HepG2 (cell line): ENCODE data around the gene MTFR1L. TPM values are rescaled to one million over a fixed set of nuclear protein-coding genes. Genes with fewer than 3 reads are reported as not detected.

Source experiments
- NFE2L2 ChIP-seq: fragments of 150-350 bp; IDR thresholded peaks from 2 replicates; pipeline ENCODE4 v1.6.1; 2014; ENCODE audit warnings: low read length
- NFKB2 ChIP-seq: sonication (generic); formaldehyde crosslinking; IDR thresholded peaks from 2 replicates; pipeline ENCODE4 v1.4.0; 2020; ENCODE audit warnings: missing genetic modification reagents, borderline replicate concordance
- SMAD9 ChIP-seq: sonication (generic); formaldehyde crosslinking; IDR thresholded peaks from 2 replicates; pipeline ENCODE4 v1.5.1; 2020; ENCODE audit warnings: mild to moderate bottlenecking, missing genetic modification reagents
- XRCC5 ChIP-seq: fragments of 200-400 bp; formaldehyde crosslinking; optimal IDR thresholded peaks from 2 replicates; pipeline ENCODE3; 2017; ENCODE audit warnings: mild to moderate bottlenecking, low read length
- ZNF703 ChIP-seq: sonication (generic); formaldehyde crosslinking; IDR thresholded peaks from 2 replicates; pipeline ENCODE4 v1.5.1; 2020; ENCODE audit warnings: missing genetic modification reagents, mild to moderate bottlenecking, moderate library complexity, borderline replicate concordance
- ZSCAN21 ChIP-seq: sonication (generic); formaldehyde crosslinking; IDR thresholded peaks from 2 replicates; pipeline ENCODE4 v1.8.0; 2022; ENCODE audit warnings: mild to moderate bottlenecking, missing genetic modification reagents, moderate library complexity, borderline replicate concordance
- polyA plus RNA-seq, 8 experiments: library from polyadenylated mRNA; depleted of rRNA in 3 of 8; stranded (reverse) in 7 of 8; unstranded in 1 of 8; fragments of >200 nt; fragmentation: Illumina TruSeq in 4 of 8; extraction: Trizol in 4 of 8; gene quantifications; 2 replicates each; pipeline versions ENCODE4 v1.2.1 to v1.2.3, GENCODE V29; 2011 to 2016; ENCODE audit warnings: low read depth in 4 of 8, missing spikeins in 1 of 8, mixed read lengths in 1 of 8; ENCODE audit not compliant: insufficient read depth in 1 of 8
- total RNA-seq, 5 experiments: library from RNA; depleted of rRNA; stranded (reverse); fragments of >200 nt; fragmentation: Illumina TruSeq; extraction: Trizol; gene quantifications; 2 replicates each; pipeline ENCODE4 v1.2.3, GENCODE V29; 2016; ENCODE audit warnings: low read depth in 1 of 5
- TF ChIP-seq, protein P1 (sequence below): sonication (generic); formaldehyde crosslinking; IDR thresholded peaks from 2 replicates; pipeline ENCODE4 v1.4.0; 2020; ENCODE audit warnings: missing genetic modification reagents, mild to moderate bottlenecking, borderline replicate concordance
- TF ChIP-seq, protein P2 (sequence below): sonication (generic); formaldehyde crosslinking; IDR thresholded peaks from 2 replicates; pipeline ENCODE4 v1.4.0; 2020; ENCODE audit warnings: missing genetic modification reagents
- TF ChIP-seq, protein P3 (sequence below): sonication (generic); formaldehyde crosslinking; IDR thresholded peaks from 2 replicates; pipeline ENCODE4 v1.4.0; 2020; ENCODE audit warnings: mild to moderate bottlenecking, missing genetic modification reagents
- TF ChIP-seq, protein P4 (sequence below): sonication (generic); formaldehyde crosslinking; IDR thresholded peaks from 2 replicates; pipeline ENCODE4 v1.5.0; 2020; ENCODE audit warnings: missing genetic modification reagents
- TF ChIP-seq, protein P5 (sequence below): sonication (generic); formaldehyde crosslinking; IDR thresholded peaks from 2 replicates; pipeline ENCODE4 v1.4.0; 2020; ENCODE audit warnings: mild to moderate bottlenecking, missing genetic modification reagents
- TF ChIP-seq, protein P6 (sequence below): sonication (generic); formaldehyde crosslinking; IDR thresholded peaks from 2 replicates; pipeline ENCODE4 v1.9.0; 2021; ENCODE audit warnings: missing genetic modification reagents, borderline replicate concordance

MTFR1L gene
- total and polyA plus RNA-seq, 2 of the 13 experiments (the other 11 are each of a cell fraction or from before 2014, with no cell fraction given), result 38.0 to 55.7 TPM

DNA sequence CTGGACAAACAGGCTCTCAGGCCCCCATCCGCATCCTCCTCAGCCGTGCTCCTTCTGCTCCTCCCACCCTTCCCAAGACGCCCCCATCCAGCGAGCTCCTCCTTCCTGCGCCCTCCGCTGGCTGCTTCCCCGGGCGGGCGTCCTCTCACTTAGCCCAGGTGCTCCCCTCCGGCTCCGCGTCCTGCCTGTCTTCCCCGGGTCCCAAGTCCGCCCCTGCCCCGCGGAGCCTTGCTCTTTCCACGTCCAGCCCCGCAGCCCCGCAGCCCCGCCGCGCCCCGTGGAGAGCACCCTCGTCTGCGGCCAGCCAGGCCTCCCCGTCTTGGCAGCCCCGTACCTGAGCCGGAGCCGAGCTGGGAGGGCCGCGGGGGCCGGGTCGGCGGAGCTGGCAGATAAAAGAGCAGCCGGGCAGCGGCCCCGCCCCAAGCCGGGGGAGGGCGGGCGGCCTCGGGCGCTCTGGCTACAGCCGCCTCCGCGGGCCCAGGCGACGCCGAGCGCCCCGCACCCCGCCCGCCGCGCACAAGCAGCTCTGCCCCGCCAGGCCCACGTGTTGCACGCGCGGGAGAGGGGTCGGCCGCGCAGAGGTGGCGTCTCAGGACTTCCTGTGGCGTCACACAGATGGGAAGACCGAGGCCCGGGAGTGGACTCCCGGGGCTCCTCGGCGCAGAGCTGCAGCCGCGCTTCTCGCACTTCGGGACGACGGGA lies 55.6 kb downstream of the MTFR1L start, which contains the start of gene PAQR7 (continued):
- TF ChIP-seq, protein P1, sequence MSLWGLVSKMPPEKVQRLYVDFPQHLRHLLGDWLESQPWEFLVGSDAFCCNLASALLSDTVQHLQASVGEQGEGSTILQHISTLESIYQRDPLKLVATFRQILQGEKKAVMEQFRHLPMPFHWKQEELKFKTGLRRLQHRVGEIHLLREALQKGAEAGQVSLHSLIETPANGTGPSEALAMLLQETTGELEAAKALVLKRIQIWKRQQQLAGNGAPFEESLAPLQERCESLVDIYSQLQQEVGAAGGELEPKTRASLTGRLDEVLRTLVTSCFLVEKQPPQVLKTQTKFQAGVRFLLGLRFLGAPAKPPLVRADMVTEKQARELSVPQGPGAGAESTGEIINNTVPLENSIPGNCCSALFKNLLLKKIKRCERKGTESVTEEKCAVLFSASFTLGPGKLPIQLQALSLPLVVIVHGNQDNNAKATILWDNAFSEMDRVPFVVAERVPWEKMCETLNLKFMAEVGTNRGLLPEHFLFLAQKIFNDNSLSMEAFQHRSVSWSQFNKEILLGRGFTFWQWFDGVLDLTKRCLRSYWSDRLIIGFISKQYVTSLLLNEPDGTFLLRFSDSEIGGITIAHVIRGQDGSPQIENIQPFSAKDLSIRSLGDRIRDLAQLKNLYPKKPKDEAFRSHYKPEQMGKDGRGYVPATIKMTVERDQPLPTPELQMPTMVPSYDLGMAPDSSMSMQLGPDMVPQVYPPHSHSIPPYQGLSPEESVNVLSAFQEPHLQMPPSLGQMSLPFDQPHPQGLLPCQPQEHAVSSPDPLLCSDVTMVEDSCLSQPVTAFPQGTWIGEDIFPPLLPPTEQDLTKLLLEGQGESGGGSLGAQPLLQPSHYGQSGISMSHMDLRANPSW (CRISPR knock-in tag), result no peak; the same call in 1 of the 2 replicates
- TF ChIP-seq, protein P2, sequence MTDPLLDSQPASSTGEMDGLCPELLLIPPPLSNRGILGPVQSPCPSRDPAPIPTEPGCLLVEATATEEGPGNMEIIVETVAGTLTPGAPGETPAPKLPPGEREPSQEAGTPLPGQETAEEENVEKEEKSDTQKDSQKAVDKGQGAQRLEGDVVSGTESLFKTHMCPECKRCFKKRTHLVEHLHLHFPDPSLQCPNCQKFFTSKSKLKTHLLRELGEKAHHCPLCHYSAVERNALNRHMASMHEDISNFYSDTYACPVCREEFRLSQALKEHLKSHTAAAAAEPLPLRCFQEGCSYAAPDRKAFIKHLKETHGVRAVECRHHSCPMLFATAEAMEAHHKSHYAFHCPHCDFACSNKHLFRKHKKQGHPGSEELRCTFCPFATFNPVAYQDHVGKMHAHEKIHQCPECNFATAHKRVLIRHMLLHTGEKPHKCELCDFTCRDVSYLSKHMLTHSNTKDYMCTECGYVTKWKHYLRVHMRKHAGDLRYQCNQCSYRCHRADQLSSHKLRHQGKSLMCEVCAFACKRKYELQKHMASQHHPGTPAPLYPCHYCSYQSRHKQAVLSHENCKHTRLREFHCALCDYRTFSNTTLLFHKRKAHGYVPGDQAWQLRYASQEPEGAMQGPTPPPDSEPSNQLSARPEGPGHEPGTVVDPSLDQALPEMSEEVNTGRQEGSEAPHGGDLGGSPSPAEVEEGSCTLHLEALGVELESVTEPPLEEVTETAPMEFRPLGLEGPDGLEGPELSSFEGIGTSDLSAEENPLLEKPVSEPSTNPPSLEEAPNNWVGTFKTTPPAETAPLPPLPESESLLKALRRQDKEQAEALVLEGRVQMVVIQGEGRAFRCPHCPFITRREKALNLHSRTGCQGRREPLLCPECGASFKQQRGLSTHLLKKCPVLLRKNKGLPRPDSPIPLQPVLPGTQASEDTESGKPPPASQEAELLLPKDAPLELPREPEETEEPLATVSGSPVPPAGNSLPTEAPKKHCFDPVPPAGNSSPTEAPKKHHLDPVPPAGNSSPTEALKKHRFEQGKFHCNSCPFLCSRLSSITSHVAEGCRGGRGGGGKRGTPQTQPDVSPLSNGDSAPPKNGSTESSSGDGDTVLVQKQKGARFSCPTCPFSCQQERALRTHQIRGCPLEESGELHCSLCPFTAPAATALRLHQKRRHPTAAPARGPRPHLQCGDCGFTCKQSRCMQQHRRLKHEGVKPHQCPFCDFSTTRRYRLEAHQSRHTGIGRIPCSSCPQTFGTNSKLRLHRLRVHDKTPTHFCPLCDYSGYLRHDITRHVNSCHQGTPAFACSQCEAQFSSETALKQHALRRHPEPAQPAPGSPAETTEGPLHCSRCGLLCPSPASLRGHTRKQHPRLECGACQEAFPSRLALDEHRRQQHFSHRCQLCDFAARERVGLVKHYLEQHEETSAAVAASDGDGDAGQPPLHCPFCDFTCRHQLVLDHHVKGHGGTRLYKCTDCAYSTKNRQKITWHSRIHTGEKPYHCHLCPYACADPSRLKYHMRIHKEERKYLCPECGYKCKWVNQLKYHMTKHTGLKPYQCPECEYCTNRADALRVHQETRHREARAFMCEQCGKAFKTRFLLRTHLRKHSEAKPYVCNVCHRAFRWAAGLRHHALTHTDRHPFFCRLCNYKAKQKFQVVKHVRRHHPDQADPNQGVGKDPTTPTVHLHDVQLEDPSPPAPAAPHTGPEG (CRISPR knock-in tag), result peak; percentile 78; the same call in 1 of the 2 replicates
- TF ChIP-seq SMAD9 (no peak), ZNF703 (CRISPR knock-in tag) (no peak), NFKB2 (CRISPR knock-in tag) (peak; percentile 97), ZSCAN21 (CRISPR knock-in tag) (peak; percentile 95), NFE2L2 (no peak), XRCC5 (no peak)
- TF ChIP-seq, protein P3, sequence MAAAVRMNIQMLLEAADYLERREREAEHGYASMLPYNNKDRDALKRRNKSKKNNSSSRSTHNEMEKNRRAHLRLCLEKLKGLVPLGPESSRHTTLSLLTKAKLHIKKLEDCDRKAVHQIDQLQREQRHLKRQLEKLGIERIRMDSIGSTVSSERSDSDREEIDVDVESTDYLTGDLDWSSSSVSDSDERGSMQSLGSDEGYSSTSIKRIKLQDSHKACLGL, result peak; percentile 92; the same call in 1 of the 2 replicates
- TF ChIP-seq, protein P4, sequence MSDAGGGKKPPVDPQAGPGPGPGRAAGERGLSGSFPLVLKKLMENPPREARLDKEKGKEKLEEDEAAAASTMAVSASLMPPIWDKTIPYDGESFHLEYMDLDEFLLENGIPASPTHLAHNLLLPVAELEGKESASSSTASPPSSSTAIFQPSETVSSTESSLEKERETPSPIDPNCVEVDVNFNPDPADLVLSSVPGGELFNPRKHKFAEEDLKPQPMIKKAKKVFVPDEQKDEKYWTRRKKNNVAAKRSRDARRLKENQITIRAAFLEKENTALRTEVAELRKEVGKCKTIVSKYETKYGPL, result peak; percentile 73; the same call in 1 of the 2 replicates
- TF ChIP-seq, protein P5, sequence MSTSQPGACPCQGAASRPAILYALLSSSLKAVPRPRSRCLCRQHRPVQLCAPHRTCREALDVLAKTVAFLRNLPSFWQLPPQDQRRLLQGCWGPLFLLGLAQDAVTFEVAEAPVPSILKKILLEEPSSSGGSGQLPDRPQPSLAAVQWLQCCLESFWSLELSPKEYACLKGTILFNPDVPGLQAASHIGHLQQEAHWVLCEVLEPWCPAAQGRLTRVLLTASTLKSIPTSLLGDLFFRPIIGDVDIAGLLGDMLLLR (CRISPR knock-in tag), result peak; percentile 96
- TF ChIP-seq, protein P6, sequence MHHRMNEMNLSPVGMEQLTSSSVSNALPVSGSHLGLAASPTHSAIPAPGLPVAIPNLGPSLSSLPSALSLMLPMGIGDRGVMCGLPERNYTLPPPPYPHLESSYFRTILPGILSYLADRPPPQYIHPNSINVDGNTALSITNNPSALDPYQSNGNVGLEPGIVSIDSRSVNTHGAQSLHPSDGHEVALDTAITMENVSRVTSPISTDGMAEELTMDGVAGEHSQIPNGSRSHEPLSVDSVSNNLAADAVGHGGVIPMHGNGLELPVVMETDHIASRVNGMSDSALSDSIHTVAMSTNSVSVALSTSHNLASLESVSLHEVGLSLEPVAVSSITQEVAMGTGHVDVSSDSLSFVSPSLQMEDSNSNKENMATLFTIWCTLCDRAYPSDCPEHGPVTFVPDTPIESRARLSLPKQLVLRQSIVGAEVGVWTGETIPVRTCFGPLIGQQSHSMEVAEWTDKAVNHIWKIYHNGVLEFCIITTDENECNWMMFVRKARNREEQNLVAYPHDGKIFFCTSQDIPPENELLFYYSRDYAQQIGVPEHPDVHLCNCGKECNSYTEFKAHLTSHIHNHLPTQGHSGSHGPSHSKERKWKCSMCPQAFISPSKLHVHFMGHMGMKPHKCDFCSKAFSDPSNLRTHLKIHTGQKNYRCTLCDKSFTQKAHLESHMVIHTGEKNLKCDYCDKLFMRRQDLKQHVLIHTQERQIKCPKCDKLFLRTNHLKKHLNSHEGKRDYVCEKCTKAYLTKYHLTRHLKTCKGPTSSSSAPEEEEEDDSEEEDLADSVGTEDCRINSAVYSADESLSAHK, result peak; percentile 56; the same call in 1 of the 2 replicates
